NOMO-1 treated with DMSO at 0.1 percent for 48 hours (cell line): ENCODE results near the gene OR2M2.

ENCODE experiments used
- DNase-seq: peaks from one replicate; lab custom pipeline; 2025; ENCODE audit not compliant: unreplicated experiment; lab: John Stamatoyannopoulos, UW

OR2M2 gene, protein sequence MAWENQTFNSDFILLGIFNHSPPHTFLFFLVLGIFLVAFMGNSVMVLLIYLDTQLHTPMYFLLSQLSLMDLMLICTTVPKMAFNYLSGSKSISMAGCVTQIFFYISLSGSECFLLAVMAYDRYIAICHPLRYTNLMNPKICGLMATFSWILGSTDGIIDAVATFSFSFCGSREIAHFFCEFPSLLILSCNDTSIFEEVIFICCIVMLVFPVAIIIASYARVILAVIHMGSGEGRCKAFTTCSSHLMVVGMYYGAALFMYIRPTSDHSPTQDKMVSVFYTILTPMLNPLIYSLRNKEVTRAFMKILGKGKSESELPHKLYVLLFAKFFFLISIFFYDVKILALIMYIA

DNA sequence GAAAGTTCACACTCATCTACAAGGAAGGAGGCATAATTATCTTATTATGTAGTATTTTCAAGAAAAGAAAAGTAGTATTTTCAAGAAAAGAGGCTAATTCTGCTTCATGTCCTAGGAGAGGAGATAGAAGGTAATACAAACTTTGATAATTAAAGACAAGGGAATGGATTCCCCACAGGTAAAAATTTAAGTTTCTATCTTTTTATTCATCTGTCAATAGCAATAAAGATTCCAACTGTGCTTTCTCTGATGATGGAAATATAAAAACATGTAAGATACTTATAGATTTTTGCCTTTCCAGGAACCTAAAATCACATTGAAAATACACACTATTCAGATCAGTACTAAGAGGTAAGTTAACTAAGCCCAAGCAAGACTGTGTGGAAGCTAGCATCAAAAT lies at the start of gene OR2M2:
Gene OR2M2 (plus strand): TSS at position 301 of the 400 bp plus-strand sequence. CDS start 5,165 bp downstream, outside the sequence.
- DNase-seq = no peak

DNA sequence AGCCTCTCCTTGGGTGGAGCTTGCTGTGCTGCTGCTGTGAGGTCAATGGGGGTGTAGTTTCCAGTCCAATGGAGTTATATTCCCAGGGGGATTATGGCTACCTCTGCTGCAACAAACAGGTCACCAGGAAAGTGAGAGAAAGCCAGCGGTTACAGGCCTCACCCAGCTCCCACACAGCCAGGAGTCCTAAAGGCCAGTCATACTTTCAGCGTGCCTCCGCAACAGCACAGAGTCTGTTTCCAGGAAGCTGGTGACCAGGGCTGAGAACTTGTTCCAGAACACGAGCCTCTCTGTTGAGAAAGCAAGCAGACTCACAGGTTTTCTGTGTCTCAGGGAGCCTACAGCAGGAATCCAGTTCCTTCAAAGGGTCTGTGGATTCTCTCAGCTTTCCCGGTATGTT lies 47.0 kb upstream of the OR2M2 start:
- DNase-seq = no peak

DNA sequence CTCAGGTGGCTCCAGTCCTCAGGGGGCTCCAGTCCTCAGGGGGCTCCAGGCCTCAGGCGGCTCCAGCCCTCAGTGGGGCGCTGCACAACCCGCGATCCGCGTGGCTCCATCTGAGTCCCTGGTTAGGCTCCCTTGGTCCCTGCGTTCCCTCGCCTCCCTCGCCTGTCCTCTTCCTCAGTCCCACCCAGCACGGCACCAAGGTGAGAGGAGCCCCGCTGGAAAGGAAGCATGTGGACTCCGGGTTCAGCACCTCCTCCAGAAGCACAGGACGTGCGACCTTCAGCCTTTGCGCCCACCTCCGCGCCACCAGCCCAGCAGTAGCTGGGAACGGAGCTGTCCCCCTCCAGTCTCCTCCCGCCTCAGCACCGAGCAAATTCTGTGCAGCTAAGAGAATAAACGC lies 37.8 kb upstream of the OR2M2 start:
- no peak for DNase-seq

DNA sequence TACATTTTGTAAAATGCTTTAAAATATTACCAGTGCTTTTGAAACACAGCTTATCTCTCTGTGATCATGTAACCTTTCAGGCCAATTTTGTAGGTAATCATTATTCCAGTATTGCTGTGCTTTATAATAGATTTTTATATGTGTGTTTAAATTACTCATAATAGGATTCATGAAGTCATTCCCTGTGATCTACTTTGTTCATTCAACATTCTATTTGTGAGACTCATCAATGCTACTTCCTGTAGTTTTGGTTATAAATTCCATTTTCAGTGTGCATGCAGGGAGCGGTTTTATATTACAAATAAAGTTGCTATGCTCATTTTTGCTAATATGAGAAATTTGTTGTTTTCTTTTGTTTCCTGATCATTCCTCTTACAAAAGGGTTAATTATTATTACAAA lies 33.8 kb upstream of the OR2M2 start:
- DNase-seq = no peak

DNA sequence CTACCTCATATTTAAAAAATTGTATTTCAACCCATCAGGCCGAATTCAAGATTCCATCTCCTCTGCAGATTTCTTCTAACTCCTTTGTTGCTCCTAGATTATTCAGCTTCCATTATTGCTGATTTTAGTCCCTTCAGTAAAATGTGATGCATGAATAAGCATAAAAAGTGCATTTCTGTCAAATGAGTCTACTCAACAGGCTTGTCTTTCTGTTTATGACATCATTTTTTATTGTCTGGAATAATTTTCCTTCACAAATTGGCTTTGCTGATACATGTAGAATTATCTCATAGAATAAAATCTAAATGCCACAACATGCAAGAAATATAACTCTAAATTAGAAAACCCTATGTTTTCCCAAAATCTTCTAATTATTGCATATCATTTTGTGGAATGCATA lies 31.3 kb upstream of the OR2M2 start:
- no peak for DNase-seq

DNA sequence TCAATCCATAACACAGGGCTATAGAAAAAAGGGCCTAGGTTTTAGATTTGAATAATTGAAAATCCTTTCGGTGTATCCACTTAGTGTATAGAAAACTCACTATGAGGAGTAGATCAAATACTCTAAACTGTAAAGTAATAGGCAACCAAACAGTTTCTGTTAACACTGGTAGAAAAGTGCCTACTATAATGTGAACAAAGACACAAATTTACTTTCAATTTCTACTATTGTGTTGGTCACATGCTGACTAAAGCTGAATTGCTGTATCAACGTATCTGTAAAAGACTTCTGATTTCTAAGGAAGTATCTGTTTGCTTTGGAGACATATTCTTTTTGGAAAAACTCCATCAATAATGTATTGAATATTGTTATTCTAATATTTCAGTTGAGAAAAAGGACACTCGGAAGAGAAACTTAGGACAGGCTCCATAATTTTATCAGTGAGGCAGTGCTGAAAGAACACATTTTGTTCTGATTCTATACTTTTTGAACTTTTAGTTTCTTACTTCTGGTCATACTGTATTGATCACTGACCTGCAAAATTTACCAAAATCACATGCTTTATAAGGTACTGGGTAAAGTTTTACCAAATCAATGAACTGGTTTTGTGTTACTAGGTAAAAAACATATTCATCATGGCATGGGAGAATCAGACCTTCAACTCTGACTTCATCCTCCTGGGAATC lies 30.0 kb upstream of the OR2M2 start, which contains the start of gene OR2M5:
Gene OR2M5 (plus strand): TSS at position 636 of the 686 bp plus-strand sequence. CDS start 0 bp downstream, at position 636.
- no peak for DNase-seq

DNA sequence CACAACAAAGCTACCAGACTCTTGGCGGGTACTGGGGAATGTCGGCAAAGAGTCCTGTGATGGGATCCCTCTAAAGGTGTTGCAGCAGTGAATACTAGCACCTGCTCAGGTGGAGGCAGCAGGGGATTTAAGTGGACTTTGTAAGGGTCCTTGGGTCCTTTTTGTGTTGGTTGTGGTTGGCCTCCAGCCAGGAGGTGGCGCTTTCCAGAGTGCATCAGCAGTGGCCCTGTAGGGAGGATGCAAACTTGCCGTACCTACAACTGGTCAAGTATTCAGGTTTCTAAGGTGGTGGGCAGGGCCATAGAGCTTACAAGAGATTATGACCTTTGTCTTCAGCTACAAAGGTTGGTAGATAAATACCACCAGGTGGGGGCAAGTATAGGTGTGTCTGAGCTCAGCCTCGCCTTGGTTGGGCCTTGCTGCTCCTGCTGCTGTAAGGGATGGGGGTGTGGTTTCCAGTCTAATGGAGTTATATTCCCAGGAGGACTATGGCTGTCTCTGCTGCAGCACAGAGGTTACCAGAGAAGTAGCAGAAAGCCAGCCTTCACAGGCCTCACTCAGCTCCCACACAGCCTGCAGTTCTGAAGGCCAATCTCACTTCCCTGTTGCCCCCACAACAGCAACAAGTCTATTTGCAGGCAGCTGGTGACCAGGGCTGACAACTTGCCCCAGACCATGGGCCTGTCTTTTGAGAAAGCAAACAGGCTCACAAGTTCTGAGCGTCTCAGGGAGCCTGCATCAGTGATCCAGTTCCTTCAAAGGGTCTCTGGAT lies 22.4 kb upstream of the OR2M2 start:
- DNase-seq = no peak

DNA sequence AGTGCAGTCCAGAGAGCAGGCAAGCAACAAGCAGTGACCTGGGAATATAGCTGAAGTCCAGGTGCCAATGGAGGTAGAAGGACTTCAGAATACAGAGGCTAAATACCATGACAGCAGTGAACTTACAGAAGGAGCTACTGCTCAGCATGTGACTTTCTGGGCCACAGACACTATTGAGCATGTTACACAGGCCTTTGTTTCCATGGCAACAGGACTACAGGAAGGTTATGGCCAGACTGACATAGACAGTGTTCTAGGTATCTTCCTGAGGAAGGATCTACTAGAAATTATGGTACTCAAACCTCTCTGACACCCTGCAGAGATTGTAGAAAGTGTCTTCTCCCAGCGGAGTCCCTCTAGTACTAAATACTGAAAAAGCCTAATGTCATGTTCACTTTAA lies 18.7 kb upstream of the OR2M2 start:
- no peak for DNase-seq

DNA sequence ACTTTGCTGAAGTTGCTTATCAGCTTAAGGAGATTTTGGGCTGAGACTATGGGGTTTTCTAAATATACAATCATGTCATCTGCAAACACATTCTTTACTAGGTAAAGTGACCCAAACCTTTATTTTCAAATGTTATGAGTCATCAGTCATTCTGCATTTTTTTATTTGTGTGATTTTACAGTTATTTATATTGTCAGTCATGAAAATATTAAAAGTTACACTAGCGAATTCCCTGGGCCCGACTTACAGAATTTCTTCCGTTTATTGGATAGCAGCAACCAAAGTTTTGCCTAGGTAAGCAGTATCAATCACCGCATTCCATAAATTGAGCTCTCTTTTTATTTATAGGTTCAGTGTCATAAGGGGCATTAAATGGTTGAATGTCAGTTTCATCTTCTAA lies 15.9 kb upstream of the OR2M2 start:
- no peak for DNase-seq

DNA sequence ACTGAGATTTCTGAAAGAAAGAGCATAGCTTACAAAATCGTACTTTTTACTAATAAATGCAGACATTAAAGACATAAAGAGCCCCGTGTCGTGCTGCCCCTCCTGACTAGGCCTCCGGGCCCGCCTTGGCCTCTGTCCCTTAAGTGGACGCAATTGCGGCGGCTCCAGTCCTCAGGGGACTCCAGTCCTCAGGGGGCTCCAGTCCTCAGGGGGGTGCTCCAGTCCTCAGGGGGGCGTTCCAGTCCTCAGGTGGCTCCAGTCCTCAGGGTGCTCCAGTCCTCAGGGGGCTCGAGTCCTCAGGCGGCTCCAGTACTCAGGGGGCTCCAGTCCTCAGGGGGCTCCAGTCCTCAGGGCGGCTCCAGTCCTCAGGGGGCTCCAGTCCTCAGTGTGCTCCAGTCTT lies 10.6 kb upstream of the OR2M2 start:
- no peak for DNase-seq

DNA sequence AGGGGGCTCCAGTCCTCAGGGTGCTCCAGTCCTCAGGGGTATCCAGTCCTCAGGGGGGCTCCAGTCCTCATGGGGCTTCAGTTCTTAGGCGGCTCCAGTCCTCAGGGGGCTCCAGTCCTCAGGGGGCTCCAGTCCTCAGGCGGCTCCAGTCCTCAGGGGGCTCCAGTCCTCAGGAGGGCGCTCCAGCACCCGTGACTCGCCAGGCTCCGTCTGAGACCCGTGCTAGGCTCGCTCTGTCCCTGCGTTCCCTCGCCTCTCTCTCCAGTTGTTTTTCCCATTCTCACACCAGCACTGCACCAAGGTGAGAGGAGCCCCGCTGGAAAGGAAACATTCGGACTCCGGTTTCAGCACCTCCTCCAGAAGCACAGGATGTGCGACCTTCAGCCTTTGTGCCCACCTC lies 9.4 kb upstream of the OR2M2 start:
- no peak for DNase-seq

DNA sequence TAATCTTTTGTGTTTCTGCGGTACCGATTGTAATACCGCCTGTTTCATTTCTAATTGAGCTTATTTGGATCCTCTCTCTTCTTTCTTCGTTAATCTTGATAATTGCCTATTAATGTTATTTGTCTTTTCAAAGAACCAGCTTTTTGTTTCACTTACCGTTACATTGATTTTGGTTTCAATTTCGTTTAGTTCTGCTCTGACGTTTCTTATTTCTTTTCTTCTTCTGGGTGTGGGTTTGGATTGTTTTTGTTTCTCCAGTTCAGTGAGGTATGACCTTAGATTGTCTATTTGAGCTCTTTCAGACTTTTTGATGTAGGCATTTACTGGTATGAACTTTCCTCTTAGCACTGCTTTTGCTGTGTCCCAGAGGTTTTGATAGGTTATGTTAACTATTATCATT lies 9.4 kb downstream of the OR2M2 start:
- no peak for DNase-seq

DNA sequence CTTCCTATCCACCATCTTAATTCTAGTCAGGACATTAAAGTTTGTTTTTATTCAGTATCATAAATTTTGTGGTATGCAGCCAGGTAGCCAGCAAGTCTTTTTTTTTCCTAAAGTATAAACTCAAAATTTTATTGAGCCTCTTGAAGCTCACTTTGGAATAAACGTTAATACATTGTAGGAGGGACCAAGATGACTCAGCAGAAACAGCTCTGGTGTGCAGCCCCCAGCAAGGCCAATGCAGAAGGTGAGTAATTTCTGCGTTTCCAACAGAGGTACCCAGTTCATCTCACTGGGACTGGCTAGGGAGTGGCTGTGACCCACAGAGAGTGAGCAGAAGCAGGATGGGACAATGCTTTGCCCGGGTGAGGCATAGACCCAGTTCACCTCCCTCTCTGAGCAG lies 12.7 kb downstream of the OR2M2 start:
- DNase-seq = no peak

DNA sequence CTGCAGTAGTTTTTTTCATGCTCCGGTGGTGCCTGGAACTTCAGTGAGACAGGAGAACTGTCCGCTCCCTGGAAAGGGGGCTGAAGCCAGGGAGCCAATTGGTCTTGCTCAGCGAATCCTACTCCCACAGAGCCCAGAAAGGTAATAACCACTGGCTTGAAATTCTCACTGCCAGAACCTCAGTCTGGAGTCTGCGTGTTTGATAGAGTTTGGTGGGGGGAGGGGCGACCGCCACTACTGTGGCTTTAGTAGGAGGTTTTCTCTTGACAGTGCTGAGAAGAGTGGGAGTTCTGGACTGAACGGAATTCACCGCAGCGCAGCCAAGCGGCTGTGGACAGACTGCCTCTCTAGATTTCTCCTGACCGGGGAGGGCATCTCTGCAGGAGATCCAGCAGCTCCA lies 14.4 kb downstream of the OR2M2 start:
- no peak for DNase-seq

DNA sequence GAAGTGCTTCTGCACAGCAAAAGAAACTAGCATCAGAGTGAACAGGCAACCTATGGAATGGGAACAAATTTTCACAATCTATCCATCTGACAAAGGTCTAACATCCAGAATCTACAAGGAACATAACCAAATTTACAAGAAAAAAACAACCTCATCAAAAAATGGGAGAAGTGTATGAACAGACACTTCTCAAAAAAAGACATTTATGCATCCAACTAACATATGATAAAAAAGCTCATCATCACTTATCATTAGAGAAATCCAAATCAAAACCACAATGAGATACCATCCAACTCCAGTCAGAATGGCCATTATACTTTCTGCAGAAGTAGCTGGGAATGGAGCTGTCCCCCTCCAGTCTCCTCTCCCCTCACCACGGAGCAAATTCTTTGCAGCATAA lies 19.5 kb downstream of the OR2M2 start:
- DNase-seq = no peak

DNA sequence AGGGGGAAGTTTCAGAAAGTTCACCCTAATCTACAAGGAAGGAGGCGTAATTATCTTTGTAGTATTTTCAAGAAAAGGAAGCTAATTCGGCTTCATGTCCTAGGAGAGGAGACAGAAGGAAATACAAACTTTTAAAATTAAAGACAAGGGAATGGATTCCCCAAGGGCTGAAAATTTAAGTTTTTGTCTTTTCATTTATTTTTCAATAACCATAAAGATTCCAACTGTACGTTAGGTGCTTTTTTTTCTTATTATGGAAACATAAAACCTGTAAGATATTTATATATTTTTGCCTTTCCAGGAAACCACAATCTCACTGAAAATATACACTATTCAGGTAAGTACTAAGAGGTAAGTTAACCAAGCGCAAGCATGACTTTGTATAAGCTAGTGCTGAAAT lies 22.3 kb downstream of the OR2M2 start, which contains the start of gene OR2M3:
Gene OR2M3 (plus strand): TSS at position 301 of the 400 bp plus-strand sequence. CDS start 5,803 bp downstream, outside the sequence.
- no peak for DNase-seq

DNA sequence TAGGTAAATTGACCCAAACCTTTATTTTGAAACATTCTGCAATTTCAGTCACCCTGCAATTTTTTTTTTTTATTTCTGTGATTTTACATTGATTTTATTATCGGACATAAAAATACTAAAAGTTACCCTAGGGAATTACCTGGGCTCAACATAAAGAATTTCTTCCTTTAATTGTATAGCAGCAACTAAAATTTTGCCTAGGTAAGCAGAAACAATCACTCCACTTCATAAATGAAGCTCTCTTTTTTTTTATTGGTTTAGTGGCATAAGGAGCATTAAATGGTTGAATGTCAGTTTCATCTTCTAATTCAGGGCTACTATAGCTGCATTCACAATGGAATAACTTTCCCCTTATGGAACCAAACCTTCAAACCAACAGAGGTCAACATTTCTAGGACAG lies 41.3 kb downstream of the OR2M2 start:
- no peak for DNase-seq

DNA sequence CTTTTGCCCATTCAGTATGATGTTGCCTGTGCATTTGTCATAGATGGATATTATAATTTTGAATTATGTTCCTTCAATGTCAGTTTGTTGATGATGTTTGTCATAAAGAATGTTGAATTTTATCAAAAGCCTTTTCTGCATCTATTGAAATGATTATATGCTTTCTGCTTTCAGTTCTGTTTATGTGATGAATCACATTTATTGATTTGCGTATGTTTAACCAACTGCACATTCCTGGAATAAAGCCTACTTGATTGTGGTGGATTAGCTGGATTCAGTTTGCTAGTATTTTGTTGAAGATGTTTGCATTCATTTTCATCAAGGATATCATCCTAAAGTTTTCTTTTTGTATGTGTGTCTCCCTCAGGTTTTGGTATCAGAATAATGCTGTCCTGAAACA lies 50.9 kb downstream of the OR2M2 start:
- DNase-seq = no peak

DNA sequence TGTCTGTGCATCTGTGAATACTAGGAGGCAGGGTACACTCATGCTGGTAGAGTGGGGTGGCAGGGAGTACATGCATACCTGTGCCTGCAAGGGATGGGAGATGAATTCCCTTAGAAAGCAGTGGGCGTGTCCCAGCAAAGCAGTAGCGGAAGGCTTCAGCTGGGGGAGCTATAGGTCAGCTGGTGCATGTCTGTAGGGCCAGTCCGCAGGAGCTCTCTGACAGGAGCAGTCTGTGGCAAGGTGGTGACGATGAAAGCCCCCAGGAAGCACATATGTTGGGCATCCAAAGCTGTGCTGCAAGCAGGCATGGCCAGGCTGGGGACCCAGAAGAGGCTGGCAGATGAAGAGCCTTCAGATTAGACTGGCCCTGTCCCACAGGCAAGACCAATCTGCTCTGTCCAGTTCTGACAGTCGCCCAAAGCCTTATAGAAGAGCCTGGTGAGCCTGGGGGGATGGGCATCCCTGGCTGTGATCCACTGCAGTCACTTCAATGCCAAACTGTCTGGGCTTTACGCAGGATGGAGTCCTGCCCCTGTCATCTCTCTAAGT lies 54.8 kb downstream of the OR2M2 start:
- DNase-seq = no peak
